GM12865 (cell line): ENCODE measurements around the gene AIFM2.
"Not testable (repeated sequence)": the region's sequence is repeated elsewhere in the genome, so short reads cannot be mapped to it uniquely, and the experiment has no call there.

Source experiments
- DNase-seq: peaks from one replicate; pipeline ENCODE4 v3.0.0; 2010; ENCODE audit warnings: low read depth
- H3K4me3 ChIP-seq: 2 replicates; pipeline ENCODE4 v1.5.1; 2011; ENCODE audit warnings: mild to moderate bottlenecking, low read depth, low read length, control low read depth
- TF ChIP-seq, protein P1 (sequence below): IDR thresholded peaks from 2 replicates; pipeline ENCODE4 v1.5.1; 2011; ENCODE audit warnings: low read length, control low read depth, low read depth, inconsistent platforms; ENCODE audit not compliant: insufficient read depth; ENCODE audit errors: missing control alignments

Gene AIFM2

GRCh38 chr10:70132098-70133029, at the start of gene AIFM2:
AIFM2 (minus strand) TSS chr10:70132825; CDS start chr10:70124084, 8,741 bp downstream.
- TF ChIP-seq, protein P1, sequence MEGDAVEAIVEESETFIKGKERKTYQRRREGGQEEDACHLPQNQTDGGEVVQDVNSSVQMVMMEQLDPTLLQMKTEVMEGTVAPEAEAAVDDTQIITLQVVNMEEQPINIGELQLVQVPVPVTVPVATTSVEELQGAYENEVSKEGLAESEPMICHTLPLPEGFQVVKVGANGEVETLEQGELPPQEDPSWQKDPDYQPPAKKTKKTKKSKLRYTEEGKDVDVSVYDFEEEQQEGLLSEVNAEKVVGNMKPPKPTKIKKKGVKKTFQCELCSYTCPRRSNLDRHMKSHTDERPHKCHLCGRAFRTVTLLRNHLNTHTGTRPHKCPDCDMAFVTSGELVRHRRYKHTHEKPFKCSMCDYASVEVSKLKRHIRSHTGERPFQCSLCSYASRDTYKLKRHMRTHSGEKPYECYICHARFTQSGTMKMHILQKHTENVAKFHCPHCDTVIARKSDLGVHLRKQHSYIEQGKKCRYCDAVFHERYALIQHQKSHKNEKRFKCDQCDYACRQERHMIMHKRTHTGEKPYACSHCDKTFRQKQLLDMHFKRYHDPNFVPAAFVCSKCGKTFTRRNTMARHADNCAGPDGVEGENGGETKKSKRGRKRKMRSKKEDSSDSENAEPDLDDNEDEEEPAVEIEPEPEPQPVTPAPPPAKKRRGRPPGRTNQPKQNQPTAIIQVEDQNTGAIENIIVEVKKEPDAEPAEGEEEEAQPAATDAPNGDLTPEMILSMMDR: no peak
- DNase-seq: peak; percentile 81
- H3K4me3 ChIP-seq: peak within 1 kb of the TSS; percentile 70

DNA sequence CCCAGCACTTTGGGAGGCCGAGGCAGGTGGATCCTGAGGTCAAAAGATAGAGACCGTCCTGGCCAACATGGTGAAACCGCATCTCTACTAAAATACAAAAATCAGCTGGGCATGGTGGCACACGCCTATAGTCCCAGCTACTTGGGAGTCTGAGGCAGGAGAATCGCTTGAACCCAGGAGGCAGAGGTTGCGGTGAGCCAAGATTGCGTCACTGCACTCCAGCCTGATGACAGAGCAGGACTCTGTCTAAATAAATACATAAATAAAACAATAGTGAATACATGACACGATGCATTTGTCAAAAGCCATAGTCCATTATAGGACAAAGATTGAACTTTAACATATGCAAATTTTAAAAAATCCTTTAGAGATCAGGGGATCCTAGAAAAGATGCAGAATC, 46.6 kb upstream of the AIFM2 start:
- not testable (repeated sequence) for DNase-seq, H3K4me3 ChIP-seq

DNA sequence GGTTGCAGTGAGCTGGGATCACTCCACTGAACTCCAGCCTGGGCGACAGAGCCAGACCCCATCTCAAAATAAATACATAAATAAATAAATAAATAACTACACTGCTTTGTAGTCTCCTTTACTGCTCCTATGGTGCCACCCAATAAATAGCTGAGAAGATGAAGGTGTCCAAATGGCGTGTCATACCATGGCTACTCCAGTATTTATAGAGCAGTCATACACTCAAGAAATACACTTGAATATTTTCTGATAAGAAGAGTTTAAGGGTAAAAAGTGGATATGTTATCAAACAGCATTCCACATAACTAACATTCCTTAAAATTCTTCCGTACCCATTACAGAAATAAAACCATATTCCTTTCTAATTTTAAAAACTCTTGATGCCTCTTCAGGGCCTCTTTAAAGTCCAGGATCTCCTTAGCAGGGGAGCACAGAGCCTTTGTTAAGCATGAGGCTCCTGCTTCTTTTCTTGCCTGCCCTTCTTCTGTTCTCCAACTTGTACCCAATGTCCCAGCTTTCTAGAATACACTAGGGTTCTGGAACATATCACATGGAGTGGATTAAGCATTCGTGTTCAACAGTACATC, 45.6 kb upstream of the AIFM2 start:
- no peak for DNase-seq
- TF ChIP-seq, protein P1: no peak
- no peak overlapping the region for H3K4me3 ChIP-seq

- no peak overlapping the region for H3K4me3 ChIP-seq
- no peak for DNase-seq
- TF ChIP-seq, protein P1: no peak
Observed at GRCh38 chr10:70176441-70176840, 43.8 kb upstream of the AIFM2 start.

DNA sequence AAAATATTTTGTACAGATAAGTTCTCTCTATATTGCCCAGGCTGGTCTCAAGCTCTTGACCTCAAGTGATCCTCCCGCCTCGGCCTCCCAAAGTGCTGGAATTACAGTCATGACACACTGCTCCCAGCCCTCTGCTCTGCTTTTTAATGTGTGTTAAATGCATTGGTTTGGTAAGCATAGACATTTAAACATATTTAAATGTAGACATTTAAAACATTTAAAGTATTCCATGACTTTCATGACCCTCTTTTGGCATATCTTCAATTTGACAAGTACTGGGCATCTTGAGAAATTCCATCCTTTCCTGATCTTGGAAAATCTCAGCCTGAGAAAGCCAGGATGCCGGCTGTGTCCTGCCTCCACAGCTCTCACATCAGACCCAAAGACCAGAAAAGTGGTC, 42.9 kb upstream of the AIFM2 start:
- DNase-seq: no peak
- TF ChIP-seq, protein P1: no peak
- H3K4me3 ChIP-seq: no peak overlapping the region

GRCh38 chr10:70174058-70174741, 41.6 kb upstream of the AIFM2 start:
- peak; percentile 51 for DNase-seq
- H3K4me3 ChIP-seq: no peak overlapping the region
- TF ChIP-seq, protein P1: no peak
